GM18519 (cell line): ENCODE results near the gene FBXL15.
A peak's percentile ranks its signal among the peaks of the same experiment; 100 is the strongest.

Source experiments
- ATAC-seq: cut with Tn5 transposase; IDR thresholded peaks from one replicate; pipeline ENCODE4 v1.9.1; 2021; ENCODE audit warnings: mild to moderate bottlenecking, moderate library complexity; ENCODE audit not compliant: unreplicated experiment, low FRiP score

FBXL15 gene

GRCh38 chr10:102424916-102425315 lies 4.3 kb downstream of the FBXL15 start:
- no peak for ATAC-seq

GRCh38 chr10:102425444-102425843 lies 4.8 kb downstream of the FBXL15 start:
- ATAC-seq, result no peak

GRCh38 chr10:102426803-102427287 lies 6.2 kb downstream of the FBXL15 start:
- no peak for ATAC-seq

GRCh38 chr10:102429468-102429867 lies 8.8 kb downstream of the FBXL15 start:
- ATAC-seq, result no peak

- ATAC-seq, result no peak
These were observed 11.0 kb downstream of the FBXL15 start for GRCh38 chr10:102431452-102432124.

- ATAC-seq, result peak; percentile 67
These were observed 11.7 kb downstream of the FBXL15 start, which contains the start of gene CUEDC2 for GRCh38 chr10:102432162-102432950. TSS of gene CUEDC2 (minus strand) at chr10:102432574. CDS start at chr10:102425188, 7,386 bp downstream.

- ATAC-seq, result no peak
These were observed 13.0 kb downstream of the FBXL15 start for GRCh38 chr10:102433619-102434046.

- ATAC-seq, result no peak
These were observed 13.9 kb downstream of the FBXL15 start for GRCh38 chr10:102434394-102435132.

- no peak for ATAC-seq
These were observed 14.5 kb downstream of the FBXL15 start for GRCh38 chr10:102435133-102435497.

GRCh38 chr10:102435529-102436233 lies 15.0 kb downstream of the FBXL15 start:
- ATAC-seq, result no peak

GRCh38 chr10:102436312-102436711 lies 15.7 kb downstream of the FBXL15 start:
- ATAC-seq, result no peak

GRCh38 chr10:102437515-102437914 lies 16.9 kb downstream of the FBXL15 start:
- no peak for ATAC-seq

- ATAC-seq, result no peak
These were observed 17.7 kb downstream of the FBXL15 start for GRCh38 chr10:102438374-102438773.

- ATAC-seq, result no peak
These were observed 24.2 kb downstream of the FBXL15 start for GRCh38 chr10:102444851-102445250.

GRCh38 chr10:102449321-102450123 lies 28.9 kb downstream of the FBXL15 start:
- peak; percentile 31 for ATAC-seq

GRCh38 chr10:102450124-102450373 lies 29.4 kb downstream of the FBXL15 start:
- ATAC-seq, result no peak

- peak; percentile 75 for ATAC-seq
These were observed 29.9 kb downstream of the FBXL15 start for GRCh38 chr10:102450374-102451104.

- ATAC-seq, result no peak
These were observed 30.7 kb downstream of the FBXL15 start, which contains the start of gene C10orf95 for GRCh38 chr10:102451105-102451969. TSS of gene C10orf95 (minus strand) at chr10:102451543. CDS start at chr10:102451093, 450 bp downstream.
